ENCODE data around the gene CDK5.
A peak's percentile ranks its signal among the peaks of the same experiment; 100 is the strongest.

CDK5 gene

GRCh38 chr7:151086802-151087244, 29.1 kb upstream of the CDK5 start:
- peak; percentile 53 for DNase-seq (ENCODE audit: low spot score)

GRCh38 chr7:151085691-151086620, 28.3 kb upstream of the CDK5 start, which contains the start of gene AGAP3:
Gene AGAP3 (plus strand): TSS chr7:151086475. CDS start chr7:151086742, 267 bp downstream.
- peak; percentile 96 for DNase-seq (ENCODE audit: low spot score)

GRCh38 chr7:151085329-151085690, 27.6 kb upstream of the CDK5 start:
- no peak for DNase-seq (ENCODE audit: low spot score)

GRCh38 chr7:151083824-151084160, 26.1 kb upstream of the CDK5 start:
- DNase-seq (ENCODE audit: low spot score) = no peak

GRCh38 chr7:151083071-151083823, 25.6 kb upstream of the CDK5 start, which contains the start of gene TMUB1:
Gene TMUB1 (minus strand): TSS chr7:151083493. CDS start chr7:151082563, 930 bp downstream.
- peak; percentile 81 for DNase-seq (ENCODE audit: low spot score)

GRCh38 chr7:151082141-151083070, 24.7 kb upstream of the CDK5 start:
- DNase-seq (ENCODE audit: low spot score) = no peak

GRCh38 chr7:151081170-151082101, 23.7 kb upstream of the CDK5 start:
- DNase-seq (ENCODE audit: low spot score) = peak; percentile 52

GRCh38 chr7:151080522-151081169, 22.9 kb upstream of the CDK5 start, which contains the start of gene FASTK:
Gene FASTK (minus strand): TSS chr7:151080809. CDS start chr7:151080766, 43 bp downstream.
- peak; percentile 97 for DNase-seq (ENCODE audit: low spot score)

- peak; percentile 36 for DNase-seq (ENCODE audit: low spot score)
Measured at GRCh38 chr7:151080067-151080521, 22.4 kb upstream of the CDK5 start.

GRCh38 chr7:151079199-151079910, 21.7 kb upstream of the CDK5 start:
- DNase-seq (ENCODE audit: low spot score) = no peak

- DNase-seq (ENCODE audit: low spot score) = peak; percentile 35
Measured at GRCh38 chr7:151078233-151079040, 20.7 kb upstream of the CDK5 start.

GRCh38 chr7:151077705-151078232, 20.1 kb upstream of the CDK5 start:
- no peak for DNase-seq (ENCODE audit: low spot score)

- peak; percentile 54 for DNase-seq (ENCODE audit: low spot score)
Measured at GRCh38 chr7:151076863-151077704, 19.4 kb upstream of the CDK5 start.

- DNase-seq (ENCODE audit: low spot score) = no peak
Measured at GRCh38 chr7:151075978-151076426, 18.3 kb upstream of the CDK5 start.

- DNase-seq (ENCODE audit: low spot score) = no peak
Measured at GRCh38 chr7:151075662-151075971, 17.9 kb upstream of the CDK5 start.

- DNase-seq (ENCODE audit: low spot score) = no peak
Measured at GRCh38 chr7:151074817-151075661, 17.3 kb upstream of the CDK5 start.
